HG03432 (cell line): ENCODE measurements around the gene ADAM15.

ENCODE experiments used
- ATAC-seq: cut with Tn5 transposase; IDR thresholded peaks from one replicate; pipeline ENCODE4 v1.9.1; 2021; ENCODE audit warnings: mild to moderate bottlenecking, moderate library complexity; ENCODE audit not compliant: unreplicated experiment

The ADAM15 gene

GRCh38 chr1:155049651-155050559 lies 1.2 kb upstream of the ADAM15 start:
- no peak for ATAC-seq

- peak; percentile 11 for ATAC-seq
Measured at GRCh38 chr1:155051342-155051776, 243 bp downstream of the ADAM15 start.

- no peak for ATAC-seq
Measured at GRCh38 chr1:155051777-155052398, 772 bp downstream of the ADAM15 start.

- no peak for ATAC-seq
Measured at GRCh38 chr1:155052439-155053395, 1.6 kb downstream of the ADAM15 start.

- ATAC-seq, result no peak
Measured at GRCh38 chr1:155053531-155054105, 2.5 kb downstream of the ADAM15 start.

GRCh38 chr1:155057104-155057503 lies 6.0 kb downstream of the ADAM15 start:
- ATAC-seq, result no peak

- no peak for ATAC-seq
Measured at GRCh38 chr1:155057788-155058211, 6.7 kb downstream of the ADAM15 start.

GRCh38 chr1:155060736-155061135 lies 9.6 kb downstream of the ADAM15 start:
- no peak for ATAC-seq

- peak; percentile 41 for ATAC-seq
Measured at GRCh38 chr1:155061381-155062150, 10.4 kb downstream of the ADAM15 start.

GRCh38 chr1:155062151-155062686 lies 11.1 kb downstream of the ADAM15 start:
- no peak for ATAC-seq

GRCh38 chr1:155062702-155063411 lies 11.7 kb downstream of the ADAM15 start:
- no peak for ATAC-seq

- ATAC-seq, result peak; percentile 67
Measured at GRCh38 chr1:155063550-155064110, 12.5 kb downstream of the ADAM15 start, which contains the start of gene EFNA4. TSS of gene EFNA4 (plus strand) at chr1:155063740. CDS start at chr1:155063824, 84 bp downstream.

GRCh38 chr1:155064111-155064831 lies 13.2 kb downstream of the ADAM15 start:
- ATAC-seq, result peak; percentile 8

- ATAC-seq, result no peak
Measured at GRCh38 chr1:155064832-155065429, 13.8 kb downstream of the ADAM15 start.

- no peak for ATAC-seq
Measured at GRCh38 chr1:155066777-155067176, 15.7 kb downstream of the ADAM15 start.

GRCh38 chr1:155068599-155068998 lies 17.5 kb downstream of the ADAM15 start:
- no peak for ATAC-seq

GRCh38 chr1:155069551-155070157 lies 18.5 kb downstream of the ADAM15 start:
- no peak for ATAC-seq
